Measurements from ENCODE around the gene IL3RA.
A peak's percentile ranks its signal among the peaks of the same experiment; 100 is the strongest.

The IL3RA gene

DNA sequence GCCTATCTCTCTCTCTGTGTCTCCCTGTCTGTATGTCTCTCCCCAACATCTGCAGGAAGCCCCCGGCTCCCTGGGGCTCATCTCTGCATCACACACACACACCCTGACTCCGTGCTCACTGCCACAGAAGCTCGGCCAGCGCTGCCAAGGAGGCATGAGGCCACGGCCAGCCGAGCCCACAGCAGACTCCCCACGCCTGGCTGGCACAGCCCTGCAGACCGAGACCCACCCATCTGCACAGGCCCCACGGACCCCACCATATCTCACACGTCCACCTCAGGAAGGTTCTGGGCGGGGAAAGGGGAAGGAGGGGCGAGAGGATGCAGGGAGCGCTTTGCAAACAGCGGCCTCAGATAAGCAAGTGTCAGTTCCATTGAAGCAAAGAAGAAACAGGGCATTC is 83.8 kb downstream of the IL3RA start:
- peaks cover 31% of the 10 kb centered on the region for H3K36me3 ChIP-seq (ENCODE audit: low read depth)
- TF ChIP-seq, protein P1, sequence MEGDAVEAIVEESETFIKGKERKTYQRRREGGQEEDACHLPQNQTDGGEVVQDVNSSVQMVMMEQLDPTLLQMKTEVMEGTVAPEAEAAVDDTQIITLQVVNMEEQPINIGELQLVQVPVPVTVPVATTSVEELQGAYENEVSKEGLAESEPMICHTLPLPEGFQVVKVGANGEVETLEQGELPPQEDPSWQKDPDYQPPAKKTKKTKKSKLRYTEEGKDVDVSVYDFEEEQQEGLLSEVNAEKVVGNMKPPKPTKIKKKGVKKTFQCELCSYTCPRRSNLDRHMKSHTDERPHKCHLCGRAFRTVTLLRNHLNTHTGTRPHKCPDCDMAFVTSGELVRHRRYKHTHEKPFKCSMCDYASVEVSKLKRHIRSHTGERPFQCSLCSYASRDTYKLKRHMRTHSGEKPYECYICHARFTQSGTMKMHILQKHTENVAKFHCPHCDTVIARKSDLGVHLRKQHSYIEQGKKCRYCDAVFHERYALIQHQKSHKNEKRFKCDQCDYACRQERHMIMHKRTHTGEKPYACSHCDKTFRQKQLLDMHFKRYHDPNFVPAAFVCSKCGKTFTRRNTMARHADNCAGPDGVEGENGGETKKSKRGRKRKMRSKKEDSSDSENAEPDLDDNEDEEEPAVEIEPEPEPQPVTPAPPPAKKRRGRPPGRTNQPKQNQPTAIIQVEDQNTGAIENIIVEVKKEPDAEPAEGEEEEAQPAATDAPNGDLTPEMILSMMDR (IDR thresholded peaks at IDR 0.05; ENCODE audit: poor library complexity, severe bottlenecking): no peak
- H3K4me1 ChIP-seq (ENCODE audit: insufficient read depth, poor library complexity, severe bottlenecking): no peaks in the 10 kb centered on the region
- H3K9me3 ChIP-seq (ENCODE audit: severe bottlenecking): peaks cover 10% of the 10 kb centered on the region
- no peak overlapping the region for H3K27ac ChIP-seq (ENCODE audit: poor library complexity, severe bottlenecking)
- H3K27me3 ChIP-seq (ENCODE audit: insufficient read depth, poor library complexity, severe bottlenecking): no peaks in the 10 kb centered on the region
- no peak for DNase-seq (ENCODE audit: low spot score)
- no peak overlapping the region for H3K4me3 ChIP-seq (ENCODE audit: severe bottlenecking)
- peak; percentile 2; the same call in 2 of the 3 replicates for ATAC-seq (ENCODE audit: low read depth)

DNA sequence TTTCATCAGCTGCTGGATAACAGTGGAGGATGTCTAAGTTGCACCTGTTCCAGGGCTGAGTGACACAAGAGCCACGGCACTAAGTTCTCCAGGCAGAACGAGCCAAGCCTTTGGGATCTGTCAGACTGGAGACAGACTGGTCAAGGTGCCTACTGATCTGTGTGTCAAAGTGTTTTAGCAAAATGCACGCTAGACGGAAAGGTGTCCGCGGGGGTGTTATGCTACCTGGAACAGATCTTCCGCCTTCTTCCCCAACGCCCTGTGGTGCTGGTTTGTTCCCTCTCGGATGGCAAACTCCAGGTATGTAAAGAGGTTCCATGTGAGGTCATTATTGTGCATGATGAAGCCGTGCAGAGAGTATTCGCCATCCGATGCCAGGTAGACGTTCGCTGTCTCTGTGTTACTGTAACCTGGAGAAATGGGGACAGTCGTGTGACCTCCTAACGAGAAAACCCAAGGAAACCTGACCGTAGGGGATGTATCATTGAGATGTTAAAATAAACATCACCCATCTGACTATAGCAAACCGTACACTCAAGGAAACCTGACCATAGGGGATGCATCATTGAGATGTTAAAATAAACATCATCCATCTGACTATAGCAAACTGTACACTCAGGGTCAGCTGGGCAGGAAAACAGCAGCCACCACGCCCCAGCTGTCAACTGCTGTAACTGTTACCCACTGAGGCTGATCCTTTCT is 85.0 kb downstream of the IL3RA start:
- Histone ChIP-seq H3K36me3 (ENCODE audit: low read depth) (peaks cover 41% of the 10 kb centered on the region), H3K27ac (ENCODE audit: poor library complexity, severe bottlenecking) (no peak overlapping the region), H3K9me3 (ENCODE audit: severe bottlenecking) (peaks cover 10% of the 10 kb centered on the region), H3K4me1 (ENCODE audit: insufficient read depth, poor library complexity, severe bottlenecking) (no peaks in the 10 kb centered on the region), H3K4me3 (ENCODE audit: severe bottlenecking) (no peak overlapping the region), H3K27me3 (ENCODE audit: insufficient read depth, poor library complexity, severe bottlenecking) (no peaks in the 10 kb centered on the region)
- peak; percentile 36 for DNase-seq (ENCODE audit: low spot score)
- ATAC-seq (ENCODE audit: low read depth): no peak
- TF ChIP-seq, protein P1 (IDR thresholded peaks at IDR 0.05; ENCODE audit: poor library complexity, severe bottlenecking): no peak

DNA sequence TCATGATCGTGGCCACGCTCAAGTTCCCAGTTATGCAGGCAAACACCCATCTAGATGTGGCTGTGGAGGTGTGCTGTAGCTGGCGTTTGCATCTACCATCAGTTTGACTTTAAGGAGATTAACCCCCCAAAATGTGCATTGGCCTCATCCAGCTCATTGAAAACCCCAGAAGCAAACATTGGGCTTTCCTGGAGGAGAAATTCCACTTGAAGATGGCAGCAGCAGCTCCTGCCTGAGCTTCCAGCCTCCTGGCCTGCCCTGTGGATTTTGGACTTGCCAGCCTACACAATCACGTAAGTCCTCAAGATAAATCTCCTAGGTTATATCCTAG is 85.5 kb downstream of the IL3RA start:
- TF ChIP-seq, protein P1 (IDR thresholded peaks at IDR 0.05; ENCODE audit: poor library complexity, severe bottlenecking): no peak
- H3K4me1 ChIP-seq (ENCODE audit: insufficient read depth, poor library complexity, severe bottlenecking): no peaks in the 10 kb centered on the region
- ATAC-seq (ENCODE audit: low read depth) (no peak), DNase-seq (ENCODE audit: low spot score) (no peak)
- H3K36me3 ChIP-seq (ENCODE audit: low read depth): peaks cover 44% of the 10 kb centered on the region
- no peak overlapping the region for H3K4me3 ChIP-seq (ENCODE audit: severe bottlenecking)
- no peak overlapping the region for H3K27ac ChIP-seq (ENCODE audit: poor library complexity, severe bottlenecking)
- no peaks in the 10 kb centered on the region for H3K27me3 ChIP-seq (ENCODE audit: insufficient read depth, poor library complexity, severe bottlenecking)
- peaks cover 10% of the 10 kb centered on the region for H3K9me3 ChIP-seq (ENCODE audit: severe bottlenecking)

DNA sequence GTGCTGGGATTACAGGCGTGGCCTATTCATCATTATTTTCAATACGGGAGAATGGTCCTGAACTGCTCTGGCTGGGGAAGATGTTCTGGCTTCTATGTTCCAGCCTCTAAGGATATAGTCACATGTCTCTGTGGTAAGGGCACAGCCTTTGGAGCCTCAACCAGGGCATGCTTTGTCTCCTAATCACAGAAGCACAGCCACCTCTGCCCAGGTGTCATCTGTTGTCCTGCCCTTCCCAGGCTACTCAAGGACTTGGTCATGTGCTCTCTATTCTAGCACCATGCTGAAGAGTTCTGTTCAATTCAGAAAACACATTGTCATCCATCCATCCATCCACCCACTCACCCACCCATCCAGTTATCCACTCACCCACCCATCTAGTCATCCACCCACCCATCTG is 86.6 kb downstream of the IL3RA start:
- H3K9me3 ChIP-seq (ENCODE audit: severe bottlenecking): peaks cover 10% of the 10 kb centered on the region

More for the DNA sequence above, 86.6 kb downstream of the IL3RA start:
- peak; percentile 5; the same call in 1 of the 3 replicates for ATAC-seq (ENCODE audit: low read depth)
- Histone ChIP-seq H3K27ac (ENCODE audit: poor library complexity, severe bottlenecking) (no peak overlapping the region), H3K4me1 (ENCODE audit: insufficient read depth, poor library complexity, severe bottlenecking) (no peaks in the 10 kb centered on the region), H3K27me3 (ENCODE audit: insufficient read depth, poor library complexity, severe bottlenecking) (no peaks in the 10 kb centered on the region), H3K36me3 (ENCODE audit: low read depth) (peaks cover 44% of the 10 kb centered on the region), H3K4me3 (ENCODE audit: severe bottlenecking) (no peak overlapping the region)
- TF ChIP-seq, protein P1 (IDR thresholded peaks at IDR 0.05; ENCODE audit: poor library complexity, severe bottlenecking): no peak
- DNase-seq (ENCODE audit: low spot score): peak; percentile 17

All from RWPE2 (cell line).